ENCODE data around the gene STRN3.

STRN3 gene

GRCh38 chr14:30869551-30870155 is 156.5 kb downstream of the STRN3 start:
- no peak for DNase-seq

- no peak for DNase-seq
Measured at GRCh38 chr14:30868736-30869135, 157.4 kb downstream of the STRN3 start.

- no peak for DNase-seq
Measured at GRCh38 chr14:30864934-30865333, 161.2 kb downstream of the STRN3 start.

- peak; percentile 25 for DNase-seq
Measured at GRCh38 chr14:30861200-30861599, 165.0 kb downstream of the STRN3 start.

- no peak for DNase-seq
Measured at GRCh38 chr14:30855345-30856037, 170.7 kb downstream of the STRN3 start.

GRCh38 chr14:30854492-30854891 is 171.7 kb downstream of the STRN3 start:
- DNase-seq: no peak

GRCh38 chr14:30853946-30854345 is 172.2 kb downstream of the STRN3 start:
- DNase-seq: no peak

GRCh38 chr14:30849983-30850382 is 176.2 kb downstream of the STRN3 start:
- DNase-seq: no peak

- no peak for DNase-seq
Measured at GRCh38 chr14:30849354-30849753, 176.8 kb downstream of the STRN3 start.

GRCh38 chr14:30848449-30849240 is 177.5 kb downstream of the STRN3 start:
- DNase-seq: no peak
